Activated CD4-positive, alpha-beta T cell treated with anti-CD3 and anti-CD28 coated beads for 24 hours (primary cell): ENCODE data around the gene SREK1.
"Not testable (repeated sequence)": the region's sequence is repeated elsewhere in the genome, so short reads cannot be mapped to it uniquely, and the experiment has no call there.

ENCODE experiments used
- DNase-seq, 2 donors: peaks; one replicate each; pipeline ENCODE4 v3.0.0-alpha.2; 2020; ENCODE audit warnings: low read depth in 2 of 2

Gene SREK1

DNA sequence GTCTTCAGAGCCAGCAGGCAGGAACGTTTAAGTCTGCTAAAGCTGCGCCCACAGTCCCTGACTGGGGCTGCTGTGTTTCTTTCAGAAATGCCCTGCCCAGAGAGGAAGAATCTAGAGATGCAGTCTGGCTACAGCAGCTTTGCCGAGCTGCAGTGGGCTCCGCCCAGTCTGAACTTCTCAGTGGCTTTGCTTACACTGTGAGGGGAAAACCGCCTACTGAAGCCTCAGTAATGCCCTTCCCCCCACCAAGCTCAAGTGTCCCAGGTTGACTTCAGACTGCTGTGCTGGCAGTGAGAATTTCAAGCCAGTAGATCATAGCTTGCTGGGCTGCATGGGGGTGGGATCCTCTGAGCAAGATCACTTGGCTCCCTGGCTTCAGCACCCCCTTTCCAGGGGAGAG is 78.4 kb downstream of the SREK1 start:
- no peak for DNase-seq

DNA sequence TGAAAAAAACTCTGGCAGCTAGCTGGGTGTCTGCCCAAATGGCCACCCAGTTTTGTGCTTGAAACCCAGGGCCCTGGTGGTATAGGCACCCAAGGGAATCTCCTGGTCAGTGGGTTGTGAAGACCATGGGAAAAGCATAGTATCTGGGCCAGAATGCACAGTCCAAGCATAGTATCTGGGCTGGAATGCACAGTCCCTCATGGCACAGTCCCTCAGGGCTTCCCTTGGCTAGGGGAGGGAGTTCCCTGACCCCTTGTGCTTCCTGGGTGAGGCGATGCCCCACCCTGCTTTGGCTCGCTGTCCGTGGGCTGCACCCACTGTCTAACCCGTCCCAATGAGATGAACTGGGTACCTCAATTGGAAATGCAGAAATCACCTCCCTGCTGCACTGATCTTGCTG is 78.8 kb downstream of the SREK1 start:
- DNase-seq = not testable (repeated sequence)

DNA sequence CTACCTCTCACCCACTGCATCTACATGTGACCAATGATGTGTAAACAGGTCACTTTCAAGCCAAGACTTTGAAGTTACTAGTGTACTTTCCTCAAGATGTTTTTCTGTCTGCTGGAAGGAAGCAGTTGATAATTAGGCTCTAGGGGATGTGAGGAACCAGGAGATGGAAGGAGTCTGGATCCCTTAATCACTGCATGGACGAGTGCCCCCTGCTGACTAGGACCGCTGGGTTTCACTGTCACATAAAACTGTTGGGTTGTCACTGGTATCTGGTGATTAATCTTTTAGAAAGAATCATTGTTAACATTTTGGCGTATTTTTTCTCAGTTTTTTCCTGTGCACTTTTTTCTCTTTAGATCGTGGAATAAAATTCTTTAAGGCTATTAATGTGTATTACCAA is 79.5 kb downstream of the SREK1 start:
- DNase-seq = no peak

DNA sequence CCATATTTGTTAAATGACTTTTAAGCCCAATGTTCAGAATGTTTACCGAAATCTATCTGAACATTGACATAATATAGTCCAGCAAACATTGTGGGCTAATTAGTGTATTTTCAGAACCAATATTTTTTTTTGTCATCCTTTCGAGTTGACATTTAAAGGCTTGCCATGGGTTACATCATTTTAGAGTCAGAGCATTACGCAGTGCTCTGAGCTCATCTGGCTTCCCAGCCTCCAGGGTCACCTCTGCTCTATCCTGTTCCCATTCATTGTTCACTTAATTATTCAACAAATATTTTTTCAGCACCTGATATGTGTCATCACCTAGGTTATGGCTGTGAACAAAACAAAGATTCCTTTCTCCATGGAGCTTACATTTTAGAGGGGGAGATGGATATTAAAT is 80.2 kb downstream of the SREK1 start:
- no peak for DNase-seq

DNA sequence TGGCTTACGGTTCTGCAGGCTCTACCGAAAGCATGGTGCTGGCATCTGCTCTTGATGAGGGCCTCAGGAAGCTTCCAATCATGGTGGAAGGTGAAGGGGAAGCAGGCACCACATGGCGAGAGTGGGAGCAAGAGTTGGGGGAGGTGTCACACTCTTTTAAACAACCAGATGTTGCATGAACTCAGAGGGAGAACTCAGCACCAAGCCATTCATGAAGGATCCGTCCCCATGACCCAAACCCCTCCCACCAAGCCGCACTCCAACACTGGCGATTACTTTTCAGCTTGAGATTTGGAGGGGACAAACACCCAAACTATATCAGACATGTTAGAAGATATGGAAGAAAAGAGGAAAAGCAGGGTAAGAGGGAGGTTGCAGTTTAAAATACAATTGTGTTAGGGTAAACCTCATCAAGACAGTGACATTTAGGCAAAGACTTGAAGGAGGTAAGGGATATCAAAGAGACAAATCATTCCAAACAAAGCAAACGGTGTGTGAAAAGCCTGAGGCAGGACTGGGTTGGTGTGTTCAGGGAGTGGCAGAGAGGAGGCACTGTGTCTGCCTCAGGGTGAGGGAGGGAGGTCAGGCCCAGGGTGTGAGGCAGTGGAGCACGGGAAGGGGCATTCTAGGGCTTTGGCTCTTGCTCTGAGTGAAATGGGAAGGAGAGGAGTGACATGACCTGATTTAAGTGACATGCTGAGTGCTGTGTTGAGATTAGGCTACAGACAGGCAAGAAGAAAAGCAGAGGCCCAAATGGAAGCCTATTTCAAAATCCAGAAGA is 80.9 kb downstream of the SREK1 start:
- no peak for DNase-seq

DNA sequence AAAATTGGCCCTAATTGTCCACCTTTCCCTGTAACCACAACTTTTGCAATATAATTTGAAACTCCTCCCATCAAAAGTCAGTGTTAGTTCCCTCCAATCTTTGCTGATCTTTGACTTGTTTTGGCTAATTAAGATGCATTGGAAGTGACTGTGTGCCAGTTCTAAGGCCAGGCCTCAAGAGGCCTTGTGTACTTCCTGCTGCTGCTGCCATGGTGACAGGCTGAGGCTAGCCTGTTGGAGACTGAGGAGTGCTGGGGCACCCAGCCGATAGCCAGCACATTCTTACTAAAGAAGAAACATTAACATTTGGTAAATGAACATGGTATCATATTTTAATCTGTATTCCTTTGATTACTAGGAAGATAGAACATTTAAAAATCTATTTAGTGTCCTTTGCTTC is 86.5 kb downstream of the SREK1 start:
- no peak for DNase-seq

DNA sequence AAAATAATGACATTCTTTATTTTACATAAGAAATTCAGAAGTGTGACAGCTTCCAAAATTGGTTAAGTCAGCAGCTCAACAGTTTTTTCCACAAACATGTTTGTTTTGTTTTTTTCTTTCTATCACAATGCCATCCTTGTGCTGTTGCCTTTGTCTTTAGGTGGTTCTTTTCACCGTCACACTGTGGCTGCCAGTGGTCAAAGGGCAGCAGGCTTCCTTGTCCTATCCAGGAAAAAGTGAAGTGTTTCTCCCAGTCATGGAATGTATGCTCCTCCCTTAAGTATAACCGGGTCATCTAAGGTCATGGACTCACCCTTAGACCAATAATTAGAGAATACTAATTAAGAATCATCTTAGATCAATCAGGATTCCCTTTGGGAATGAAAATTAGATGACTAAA is 87.4 kb downstream of the SREK1 start:
- DNase-seq = no peak

DNA sequence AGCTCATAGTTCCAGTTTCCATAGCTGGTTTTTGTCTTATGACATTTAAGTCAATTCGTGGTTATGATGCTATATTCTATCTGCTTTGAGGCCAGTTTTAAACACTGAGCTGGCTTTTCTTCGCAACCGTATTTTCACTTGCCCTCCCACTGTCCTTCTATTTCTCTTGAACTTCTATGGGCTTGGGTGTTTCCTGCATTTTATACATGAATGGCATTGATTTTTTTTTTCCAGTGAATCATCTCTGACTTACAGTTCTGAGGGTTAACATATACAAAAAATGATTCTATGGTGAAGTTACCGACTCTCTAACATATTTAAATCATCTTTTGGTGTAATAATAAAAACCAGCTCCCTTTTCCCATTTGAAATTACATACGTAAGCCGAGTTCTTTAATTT is 88.2 kb downstream of the SREK1 start:
- no peak for DNase-seq

DNA sequence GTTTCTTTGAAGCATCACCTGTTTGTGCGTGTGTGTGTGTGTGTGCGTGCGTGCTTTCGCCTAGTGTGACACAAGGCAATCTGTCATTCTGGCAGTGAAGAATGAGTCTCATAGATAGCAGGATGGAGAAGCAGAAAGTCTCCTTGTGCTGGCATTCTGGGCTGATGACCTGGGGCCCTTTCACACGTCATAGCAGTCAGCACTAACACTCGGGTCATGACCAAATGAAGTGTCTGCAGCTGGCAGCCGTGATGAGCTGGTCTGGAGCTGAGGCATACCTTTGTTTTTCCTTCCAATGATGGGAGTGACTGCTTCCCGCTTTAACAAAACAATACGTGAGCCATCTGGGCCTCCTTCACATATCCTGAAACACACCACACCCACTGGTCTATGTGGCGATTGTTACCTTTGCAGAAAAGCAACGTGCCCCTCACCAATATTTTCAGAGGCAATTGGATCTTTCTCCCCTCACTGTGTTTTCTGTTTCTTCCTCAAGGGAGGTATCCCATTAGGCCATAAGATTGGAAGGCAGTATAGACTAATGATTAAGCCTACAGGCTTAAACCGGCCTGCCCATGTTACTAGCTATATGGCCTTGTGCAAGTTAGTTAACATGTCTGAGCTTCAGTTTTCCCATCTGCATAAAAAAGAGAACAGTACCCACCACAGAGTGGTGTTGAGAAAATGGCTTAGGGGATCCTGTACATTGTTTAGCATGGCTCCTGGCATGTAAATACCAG is 88.8 kb downstream of the SREK1 start:
- DNase-seq = no peak
